Measurements from ENCODE around the gene FGF1.

GRCh38 chr5:142608081-142608480 lies 77.8 kb downstream of the FGF1 start:
- TF ChIP-seq POLR2A (IDR thresholded peaks at IDR 0.05) (no peak), CTCF (IDR thresholded peaks at IDR 0.05) (no peak), EP300 (IDR thresholded peaks at IDR 0.05) (no peak), POLR2AphosphoS5 (IDR thresholded peaks at IDR 0.05) (no peak)
